NCI-H1417 treated with DMSO at 0.1 percent for 48 hours (cell line): ENCODE data around the gene APOC3.
"Not testable (repeated sequence)": the region's sequence is repeated elsewhere in the genome, so short reads cannot be mapped to it uniquely, and the experiment has no call there.

Experiments used
- DNase-seq: peaks from one replicate; lab custom pipeline; 2025; lab: John Stamatoyannopoulos, UW

Gene APOC3

GRCh38 chr11:116831790-116832349 is 2.2 kb downstream of the APOC3 start:
- no peak for DNase-seq

GRCh38 chr11:116832350-116833290 is 2.9 kb downstream of the APOC3 start:
- DNase-seq: no peak

GRCh38 chr11:116833491-116833815 is 3.7 kb downstream of the APOC3 start:
- DNase-seq: no peak

- no peak for DNase-seq
These were observed 4.3 kb downstream of the APOC3 start for GRCh38 chr11:116833816-116834534.

GRCh38 chr11:116834535-116835041 is 4.9 kb downstream of the APOC3 start:
- not testable (repeated sequence) for DNase-seq

- DNase-seq: no peak
These were observed 5.5 kb downstream of the APOC3 start for GRCh38 chr11:116835042-116835772.

GRCh38 chr11:116835791-116836631 is 6.3 kb downstream of the APOC3 start:
- DNase-seq: peak; percentile 89

- no peak for DNase-seq
These were observed 6.9 kb downstream of the APOC3 start for GRCh38 chr11:116836632-116836991.

- no peak for DNase-seq
These were observed 7.8 kb downstream of the APOC3 start, which contains the start of gene APOA1 for GRCh38 chr11:116837231-116838091. TSS of gene APOA1 (minus strand) at chr11:116837622. CDS start at chr11:116837387, 235 bp downstream.

GRCh38 chr11:116838321-116839084 is 8.8 kb downstream of the APOC3 start:
- no peak for DNase-seq

- no peak for DNase-seq
These were observed 10.6 kb downstream of the APOC3 start for GRCh38 chr11:116840224-116840745.

- no peak for DNase-seq
These were observed 11.1 kb downstream of the APOC3 start for GRCh38 chr11:116840746-116841296.

- DNase-seq: no peak
These were observed 12.4 kb downstream of the APOC3 start for GRCh38 chr11:116842117-116842516.

- DNase-seq: no peak
These were observed 13.2 kb downstream of the APOC3 start for GRCh38 chr11:116842909-116843308.

- no peak for DNase-seq
These were observed 14.0 kb downstream of the APOC3 start for GRCh38 chr11:116843661-116844060.

GRCh38 chr11:116844722-116845121 is 15.0 kb downstream of the APOC3 start:
- DNase-seq: no peak

- no peak for DNase-seq
These were observed 17.9 kb downstream of the APOC3 start for GRCh38 chr11:116847612-116848011.

GRCh38 chr11:116849060-116849459 is 19.4 kb downstream of the APOC3 start:
- DNase-seq: no peak

GRCh38 chr11:116849486-116849885 is 19.8 kb downstream of the APOC3 start:
- DNase-seq: no peak
